ENCODE data around the gene ESAM. TPM values are rescaled to one million over a fixed set of nuclear protein-coding genes. Genes with fewer than 3 reads are reported as not detected.

The ESAM gene
- total RNA-seq, 1 experiment from 2014 or later, result 10.4 TPM

DNA sequence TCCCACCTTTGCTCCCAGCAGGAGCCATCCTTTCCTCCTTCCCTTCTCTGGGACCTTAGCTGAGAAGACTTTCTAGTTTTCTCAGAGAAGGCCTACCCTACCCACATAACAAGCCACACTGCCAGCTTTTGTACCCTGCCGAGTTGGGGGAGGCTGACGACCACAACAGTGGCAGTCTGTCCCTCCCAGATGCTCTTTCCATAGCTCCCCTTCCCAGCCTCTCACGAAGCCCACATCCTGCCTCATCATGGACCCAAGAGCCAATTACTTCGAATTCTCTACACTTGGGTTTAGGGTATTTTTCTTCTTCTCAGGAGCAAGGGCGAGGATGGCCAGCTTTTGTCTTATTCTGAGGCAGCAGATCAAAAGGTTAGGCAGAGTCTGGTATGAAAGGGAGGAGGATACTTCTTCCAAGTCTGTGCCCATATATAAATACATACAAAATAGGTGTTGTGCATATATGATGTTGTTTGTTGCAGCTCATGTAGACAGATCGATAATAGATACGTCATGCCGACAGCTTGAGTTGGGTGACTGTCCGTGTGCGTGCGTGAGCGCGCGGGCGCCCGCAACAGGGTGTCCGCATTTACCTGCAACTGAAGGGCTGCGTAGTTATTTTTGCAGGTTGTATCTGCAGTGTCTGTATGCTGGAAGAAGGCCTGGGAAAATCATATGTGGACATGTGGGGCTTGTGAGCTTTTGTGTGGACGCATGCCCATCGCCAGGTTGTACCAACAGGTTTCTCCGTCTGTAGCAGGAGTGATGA is 23.2 kb downstream of the ESAM start:
- intact Hi-C loops (cut with micrococcal nuclease), result no loop called here
- Histone ChIP-seq H3K36me3 (ENCODE audit: low read depth, low read length) (no peaks in the 10 kb centered on the region), H3K9me3 (ENCODE audit: low read length) (no peaks in the 10 kb centered on the region), H3F3A (ENCODE audit: low read length, unreplicated experiment) (no peaks in the 10 kb centered on the region), H3K9me2 (replicated peaks; ENCODE audit: low read length) (no peaks in the 10 kb centered on the region), H3K79me2 (ENCODE audit: low read length) (no peaks in the 10 kb centered on the region), H3K4me2 (ENCODE audit: low read length) (peak overlapping the region; percentile 91), H3K4me3 (ENCODE audit: low read length) (peak overlapping the region; percentile 85), H3K9ac (ENCODE audit: low read length) (peak overlapping the region; percentile 6; the same call in 1 of the 2 replicates), H3K27ac (ENCODE audit: low read length) (no peak overlapping the region), H3K4me1 (ENCODE audit: insufficient read depth, low read length) (peaks cover 18% of the 10 kb centered on the region), H2AFZ (ENCODE audit: low read length) (peak overlapping the region; percentile 93), H4K20me1 (ENCODE audit: low read length) (no peaks in the 10 kb centered on the region), H3K27me3 (ENCODE audit: low read length) (no peaks in the 10 kb centered on the region)
- CTCF ChIA-PET, result interaction anchor here (1.4 kb wide), 1 partner anchor 70 kb away, joined by 5 read pairs; no protein-coding TSS in a partner anchor
- POLR2A ChIA-PET (ENCODE audit: unreplicated experiment), result no interaction called here
- ATAC-seq (no peak), DNase-seq (no peak)
- no TSS peak for BruUV-seq (replicated peaks)
- TF ChIP-seq, protein P1, sequence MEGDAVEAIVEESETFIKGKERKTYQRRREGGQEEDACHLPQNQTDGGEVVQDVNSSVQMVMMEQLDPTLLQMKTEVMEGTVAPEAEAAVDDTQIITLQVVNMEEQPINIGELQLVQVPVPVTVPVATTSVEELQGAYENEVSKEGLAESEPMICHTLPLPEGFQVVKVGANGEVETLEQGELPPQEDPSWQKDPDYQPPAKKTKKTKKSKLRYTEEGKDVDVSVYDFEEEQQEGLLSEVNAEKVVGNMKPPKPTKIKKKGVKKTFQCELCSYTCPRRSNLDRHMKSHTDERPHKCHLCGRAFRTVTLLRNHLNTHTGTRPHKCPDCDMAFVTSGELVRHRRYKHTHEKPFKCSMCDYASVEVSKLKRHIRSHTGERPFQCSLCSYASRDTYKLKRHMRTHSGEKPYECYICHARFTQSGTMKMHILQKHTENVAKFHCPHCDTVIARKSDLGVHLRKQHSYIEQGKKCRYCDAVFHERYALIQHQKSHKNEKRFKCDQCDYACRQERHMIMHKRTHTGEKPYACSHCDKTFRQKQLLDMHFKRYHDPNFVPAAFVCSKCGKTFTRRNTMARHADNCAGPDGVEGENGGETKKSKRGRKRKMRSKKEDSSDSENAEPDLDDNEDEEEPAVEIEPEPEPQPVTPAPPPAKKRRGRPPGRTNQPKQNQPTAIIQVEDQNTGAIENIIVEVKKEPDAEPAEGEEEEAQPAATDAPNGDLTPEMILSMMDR (conservative IDR thresholded peaks at IDR 0.05; ENCODE audit: low read depth, low read length), result no peak
- TF ChIP-seq EZH2phosphoT487 (IDR thresholded peaks at IDR 0.05; ENCODE audit: borderline replicate concordance, low read length) (no peak), EZH2 (IDR thresholded peaks at IDR 0.05; ENCODE audit: low read length, unreplicated experiment) (no peak)

DNA sequence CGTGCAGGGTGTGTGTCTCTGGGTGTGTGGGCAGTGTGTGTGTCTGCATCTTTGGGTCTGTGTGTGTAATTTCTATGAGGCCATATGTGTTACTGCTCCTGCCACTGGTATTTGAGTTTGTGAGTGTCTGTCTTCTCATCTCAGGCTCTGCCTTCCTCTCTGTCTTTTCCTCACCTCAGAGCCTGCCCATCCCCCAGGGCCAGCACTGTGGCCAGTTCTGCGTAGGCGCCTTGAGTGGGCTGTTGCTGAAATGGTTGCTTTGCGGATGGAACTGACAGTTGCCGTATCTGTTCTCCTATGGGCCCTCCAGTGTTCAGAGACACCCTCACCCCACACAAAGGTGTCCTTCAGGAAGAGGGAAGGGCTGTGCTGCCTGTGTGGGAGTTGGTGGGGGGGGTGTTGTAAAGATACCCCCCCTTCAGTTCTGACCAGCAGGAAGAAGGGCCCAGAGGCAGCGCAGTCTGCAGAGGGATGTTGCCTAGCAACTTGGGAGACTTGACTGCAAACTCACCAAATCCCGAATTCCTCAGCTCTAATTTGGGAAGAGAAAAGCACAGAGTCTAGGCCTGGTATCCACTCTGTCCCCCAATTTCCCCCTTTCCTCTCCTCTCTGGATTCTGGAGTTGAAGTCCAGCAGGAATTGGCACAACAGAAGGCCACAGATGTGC is 24.3 kb downstream of the ESAM start:
- Histone ChIP-seq H3K79me2 (ENCODE audit: low read length) (no peaks in the 10 kb centered on the region), H3K4me2 (ENCODE audit: low read length) (no peak overlapping the region), H3K27me3 (ENCODE audit: low read length) (no peaks in the 10 kb centered on the region), H3F3A (ENCODE audit: low read length, unreplicated experiment) (no peaks in the 10 kb centered on the region), H3K4me3 (ENCODE audit: low read length) (no peak overlapping the region), H3K4me1 (ENCODE audit: insufficient read depth, low read length) (peaks cover 18% of the 10 kb centered on the region), H3K36me3 (ENCODE audit: low read depth, low read length) (no peaks in the 10 kb centered on the region), H2AFZ (ENCODE audit: low read length) (no peak overlapping the region), H4K20me1 (ENCODE audit: low read length) (no peaks in the 10 kb centered on the region), H3K27ac (ENCODE audit: low read length) (no peak overlapping the region), H3K9me3 (ENCODE audit: low read length) (no peaks in the 10 kb centered on the region), H3K9me2 (replicated peaks; ENCODE audit: low read length) (no peaks in the 10 kb centered on the region), H3K9ac (ENCODE audit: low read length) (no peak overlapping the region)
- DNase-seq (no peak), ATAC-seq (no peak)
- BruUV-seq (replicated peaks), result no TSS peak
- intact Hi-C loops (cut with micrococcal nuclease), result no loop called here
- CTCF ChIA-PET, result no interaction called here
- no peak for TF ChIP-seq EZH2 (IDR thresholded peaks at IDR 0.05; ENCODE audit: low read length, unreplicated experiment)
- TF ChIP-seq EZH2phosphoT487 (IDR thresholded peaks at IDR 0.05; ENCODE audit: borderline replicate concordance, low read length), result no peak
- POLR2A ChIA-PET (ENCODE audit: unreplicated experiment), result no interaction called here

DNA sequence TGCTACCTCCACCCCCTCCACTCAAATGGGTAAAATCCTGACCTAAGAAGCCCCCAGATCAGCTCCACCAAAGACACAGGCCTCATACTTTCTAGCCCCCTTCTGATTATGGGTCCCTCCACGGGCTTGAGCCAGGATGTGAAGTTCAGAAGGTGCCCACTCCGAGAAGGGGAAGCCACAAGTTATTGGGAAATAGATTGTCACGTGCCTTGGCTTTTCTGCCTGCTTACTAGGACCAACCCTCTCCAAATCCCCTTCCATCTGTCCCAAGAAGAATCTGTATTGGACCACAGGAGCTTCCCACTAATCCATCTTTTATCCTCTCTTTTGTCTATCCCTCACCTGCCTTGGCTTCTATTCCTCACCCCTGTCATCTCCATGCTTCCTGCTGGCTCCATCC is 25.4 kb downstream of the ESAM start:
- Histone ChIP-seq H3K4me1 (ENCODE audit: insufficient read depth, low read length) (peaks cover 18% of the 10 kb centered on the region), H3K9me3 (ENCODE audit: low read length) (no peaks in the 10 kb centered on the region), H4K20me1 (ENCODE audit: low read length) (no peaks in the 10 kb centered on the region), H3K27me3 (ENCODE audit: low read length) (no peaks in the 10 kb centered on the region), H3K9ac (ENCODE audit: low read length) (no peak overlapping the region), H3K4me2 (ENCODE audit: low read length) (no peak overlapping the region), H3K9me2 (replicated peaks; ENCODE audit: low read length) (no peaks in the 10 kb centered on the region), H3K27ac (ENCODE audit: low read length) (no peak overlapping the region), H3K4me3 (ENCODE audit: low read length) (no peak overlapping the region), H3K79me2 (ENCODE audit: low read length) (no peaks in the 10 kb centered on the region), H2AFZ (ENCODE audit: low read length) (no peak overlapping the region), H3F3A (ENCODE audit: low read length, unreplicated experiment) (no peaks in the 10 kb centered on the region), H3K36me3 (ENCODE audit: low read depth, low read length) (no peaks in the 10 kb centered on the region)
- intact Hi-C loops (cut with micrococcal nuclease), result no loop called here
- no peak for ATAC-seq
- CTCF ChIA-PET, result no interaction called here
- no peak for DNase-seq
- TF ChIP-seq EZH2phosphoT487 (IDR thresholded peaks at IDR 0.05; ENCODE audit: borderline replicate concordance, low read length) (no peak), EZH2 (IDR thresholded peaks at IDR 0.05; ENCODE audit: low read length, unreplicated experiment) (no peak)
- TF ChIP-seq, protein P1 (conservative IDR thresholded peaks at IDR 0.05; ENCODE audit: low read depth, low read length), result no peak
- POLR2A ChIA-PET (ENCODE audit: unreplicated experiment), result no interaction called here
- BruUV-seq (replicated peaks), result no TSS peak

All from PC-3 (cell line).